H1 (cell line): ENCODE measurements around the gene TMEM115. TPM values are rescaled to one million over a fixed set of nuclear protein-coding genes. Genes with fewer than 3 reads are reported as not detected.

ENCODE experiments used
- CTCF ChIA-PET: fragments of 300-600 bp; sonication (Branson Sonifier 250); formaldehyde crosslinking; loops from one replicate; lab custom pipeline; 2021; ENCODE audit not compliant: partially characterized antibody; lab: Charles Lee
- POLR2A ChIA-PET: fragments of 300-600 bp; sonication (Branson Sonifier 250); formaldehyde crosslinking; loops from one replicate; lab custom pipeline; 2021; ENCODE audit warnings: inconsistent platforms; ENCODE audit not compliant: partially characterized antibody; lab: Charles Lee
- DNase-seq, 2 experiments: peaks; one replicate each; pipeline versions ENCODE4 v3.0.0 to v3.0.0-alpha.2; 2010 to 2022; ENCODE audit warnings: low spot score in 2 of 2, low read depth in 1 of 2, mixed read lengths in 1 of 2
- FAIRE-seq: peaks from 2 replicates; lab custom pipeline; 2011; peaks lifted over from hg19 to GRCh38; lab: Jason Lieb, UNC
- H2AFZ ChIP-seq: 2 replicates; pipeline ENCODE4 v1.8.1; 2012; ENCODE audit warnings: low read length, inconsistent platforms
- H2AK5ac ChIP-seq: 2 replicates; pipeline ENCODE4 v1.6.1; 2013; ENCODE audit warnings: low read depth, low read length
- H2BK120ac ChIP-seq: replicated peaks from 2 replicates; pipeline ENCODE3; 2013; ENCODE audit warnings: low read depth, low read length, inconsistent platforms
- H2BK12ac ChIP-seq: 2 replicates; pipeline ENCODE4 v1.6.1; 2013; ENCODE audit warnings: low read depth, low read length
- H2BK15ac ChIP-seq: 2 replicates; pipeline ENCODE4 v1.6.1; 2013; ENCODE audit warnings: low read length
- H2BK20ac ChIP-seq: 2 replicates; pipeline ENCODE4 v1.6.1; 2013; ENCODE audit warnings: low read length
- H2BK5ac ChIP-seq: 2 replicates; pipeline ENCODE4 v1.6.1; 2013; ENCODE audit warnings: low read depth, low read length
- H3K14ac ChIP-seq: 2 replicates; pipeline ENCODE4 v1.6.1; 2013; ENCODE audit warnings: inconsistent platforms; ENCODE audit not compliant: insufficient read length
- H3K18ac ChIP-seq: 2 replicates; pipeline ENCODE4 v1.6.1; 2013; ENCODE audit warnings: low read length; ENCODE audit errors: extremely low read depth
- H3K23ac ChIP-seq: 2 replicates; pipeline ENCODE4 v1.6.1; 2013; ENCODE audit warnings: inconsistent platforms; ENCODE audit not compliant: insufficient read length
- H3K23me2 ChIP-seq: 2 replicates; pipeline ENCODE4 v1.6.1; 2013; ENCODE audit warnings: low read depth, low read length
- H3K27ac ChIP-seq: 2 replicates; pipeline ENCODE4 v1.6.1; 2011; ENCODE audit warnings: low read depth, low read length, inconsistent platforms
- H3K27me3 ChIP-seq, 4 experiments: replicated peaks in 1 of 4; 1 replicate in 1 of 4; 2 replicates in 3 of 4; pipeline versions ENCODE4 v1.6.1 to v1.8.1; 2011 to 2013; ENCODE audit warnings: low read length in 3 of 4, mild to moderate bottlenecking in 3 of 4, inconsistent platforms in 2 of 4, mixed read lengths in 2 of 4, moderate library complexity in 1 of 4; ENCODE audit not compliant: control insufficient read depth in 3 of 4, insufficient read depth in 3 of 4; ENCODE audit errors: extremely low read depth in 1 of 4
- H3K36me3 ChIP-seq, 4 experiments: 2 replicates each; pipeline versions ENCODE4 v1.6.1 to v1.8.1; 2011 to 2013; ENCODE audit warnings: mild to moderate bottlenecking in 4 of 4, low read length in 3 of 4, moderate library complexity in 2 of 4, control low read depth in 1 of 4, inconsistent platforms in 1 of 4; ENCODE audit not compliant: insufficient read depth in 4 of 4, control insufficient read depth in 2 of 4
- H3K4ac ChIP-seq: replicated peaks from 2 replicates; pipeline ENCODE3; 2013; ENCODE audit warnings: low read length, low read depth, mixed read lengths, inconsistent platforms; ENCODE audit not compliant: insufficient read length
- H3K4me1 ChIP-seq, 4 experiments: replicated peaks in 1 of 4; 1 replicate in 1 of 4; 2 replicates in 3 of 4; pipeline versions ENCODE4 v1.6.1 to v1.8.1; 2011 to 2013; ENCODE audit warnings: low read length in 3 of 4, inconsistent platforms in 2 of 4, mixed read lengths in 1 of 4; ENCODE audit not compliant: insufficient read depth in 4 of 4, control insufficient read depth in 3 of 4
- H3K4me2 ChIP-seq, 2 experiments: 2 replicates each; pipeline versions ENCODE4 v1.6.1 to v1.8.1; 2011 to 2013; ENCODE audit warnings: low read depth in 2 of 2, low read length in 2 of 2, control low read depth in 1 of 2, inconsistent platforms in 1 of 2, mild to moderate bottlenecking in 1 of 2; ENCODE audit not compliant: insufficient read depth in 1 of 2
- H3K4me3 ChIP-seq, 4 experiments: fragments of 200-600, 300-600 bp in 1 of 4; sonication (generic), shearing (Covaris generic), sonication (Bioruptor Twin) in 1 of 4; 2 replicates each; pipeline versions ENCODE4 v1.5.1 to v1.8.1; 2011 to 2016; ENCODE audit warnings: low read length in 4 of 4, low read depth in 3 of 4, control low read depth in 2 of 4, inconsistent platforms in 2 of 4, mild to moderate bottlenecking in 2 of 4, mixed read lengths in 1 of 4, moderate library complexity in 1 of 4; ENCODE audit not compliant: insufficient read depth in 2 of 4; ENCODE audit errors: extremely low read depth in 1 of 4
- H3K56ac ChIP-seq: replicated peaks from 2 replicates; pipeline ENCODE3; 2013; ENCODE audit warnings: low read depth, mild to moderate bottlenecking, mixed read lengths, low read length, inconsistent platforms; ENCODE audit not compliant: insufficient read length
- H3K79me1 ChIP-seq: 2 replicates; pipeline ENCODE4 v1.6.1; 2013; ENCODE audit warnings: low read depth, low read length, control low read depth
- H3K79me2 ChIP-seq, 2 experiments: 2 replicates each; pipeline versions ENCODE4 v1.6.1 to v1.8.1; 2012 to 2013; ENCODE audit warnings: low read length in 2 of 2, mild to moderate bottlenecking in 2 of 2, inconsistent platforms in 1 of 2; ENCODE audit not compliant: insufficient read depth in 2 of 2, control insufficient read depth in 1 of 2
- H3K9ac ChIP-seq, 4 experiments: replicated peaks in 1 of 4; 1 replicate in 1 of 4; 2 replicates in 3 of 4; pipeline versions ENCODE4 v1.6.1 to v1.8.1; 2011 to 2013; ENCODE audit warnings: low read depth in 3 of 4, low read length in 3 of 4, control low read depth in 2 of 4, mild to moderate bottlenecking in 2 of 4, moderate library complexity in 2 of 4, inconsistent platforms in 1 of 4; ENCODE audit errors: extremely low read depth in 1 of 4
- H3K9me3 ChIP-seq, 2 experiments: 2 replicates each; pipeline versions ENCODE4 v1.6.1 to v1.8.1; 2012 to 2013; ENCODE audit warnings: mild to moderate bottlenecking in 2 of 2, moderate library complexity in 2 of 2, control low read depth in 1 of 2, inconsistent platforms in 1 of 2, low read depth in 1 of 2, low read length in 1 of 2, mixed read lengths in 1 of 2; ENCODE audit not compliant: insufficient read depth in 2 of 2
- H4K20me1 ChIP-seq, 2 experiments: replicated peaks in 1 of 2; 2 replicates each; pipeline versions ENCODE3 to v1.8.1; 2011 to 2013; ENCODE audit warnings: inconsistent platforms in 2 of 2, low read length in 2 of 2, mild to moderate bottlenecking in 1 of 2; ENCODE audit not compliant: insufficient read depth in 2 of 2, control insufficient read depth in 1 of 2
- H4K5ac ChIP-seq: 2 replicates; pipeline ENCODE4 v1.6.1; 2013; ENCODE audit warnings: low read length, low read depth, mixed read lengths, inconsistent platforms; ENCODE audit not compliant: insufficient read length
- H4K8ac ChIP-seq: 2 replicates; pipeline ENCODE4 v1.8.0; 2013; ENCODE audit warnings: mild to moderate bottlenecking, moderate library complexity, low read length, inconsistent platforms; ENCODE audit not compliant: insufficient read depth; ENCODE audit errors: extremely low read depth
- H4K91ac ChIP-seq: replicated peaks from 2 replicates; pipeline ENCODE3; 2013; ENCODE audit warnings: low read length, mixed read lengths, inconsistent platforms; ENCODE audit not compliant: insufficient read length
- TAF1 ChIP-seq: IDR thresholded peaks from 2 replicates; pipeline ENCODE4 v1.6.1; 2011; ENCODE audit warnings: mild to moderate bottlenecking, low read depth, low read length
- TCF12 ChIP-seq: IDR thresholded peaks from 2 replicates; pipeline ENCODE4 v1.6.1; 2011; ENCODE audit warnings: low read depth, mild to moderate bottlenecking, low read length
- WGBS, 2 experiments: shearing (Covaris generic) in 1 of 2; methylation state at CpG; one replicate each; pipeline versions ENCODE4 v1.1.6 to v1.1.7; 2013 to 2015; ENCODE audit warnings: low lambda C conversion rate in 2 of 2, mixed read lengths in 2 of 2, inconsistent platforms in 1 of 2, low coverage in 1 of 2, missing lambda C conversion rate in 1 of 2; ENCODE audit not compliant: insufficient replicate concordance in 2 of 2, insufficient coverage in 1 of 2, insufficient read length in 1 of 2; ENCODE audit errors: extremely low coverage in 1 of 2, missing lambda C conversion rate in 1 of 2; 5-methylcytosine and 5-hydroxymethylcytosine counted together
- polyA plus RNA-seq, 7 experiments: library from polyadenylated mRNA; depleted of rRNA in 3 of 7; stranded (reverse) in 5 of 7; unstranded in 2 of 7; fragments of >200 nt in 5 of 7; fragments of 200-250 nt in 2 of 7; gene quantifications; 1 replicate in 5 of 7; 2 replicates in 1 of 7; 4 replicates in 1 of 7; pipeline versions ENCODE4 v1.2.1 to v1.2.3, GENCODE V29; 2011 to 2013; ENCODE audit warnings: missing spikeins in 2 of 7, mixed read lengths in 2 of 7
- total RNA-seq: library from RNA; stranded (reverse); fragmentation: NEBNext Ultra II Directional; extraction: Animal tissue kit (Norgen Biotek cat#: 25700); gene quantifications from 2 replicates; pipeline ENCODE4 v1.2.1, GENCODE V29; 2021

TMEM115 gene
- total and polyA plus RNA-seq, 2 of the 8 experiments (the other 6 are each of a cell fraction or from before 2014, with no cell fraction given): 25.4 to 32.4 TPM

GRCh38 chr3:50341996-50342650 lies 17.2 kb downstream of the TMEM115 start:
- CTCF ChIA-PET: interaction anchor here (0.6 to 10.0 kb wide), 13 partner anchors 12 to 209 kb away, joined by 3 to 84 read pairs (median 4); no protein-coding TSS in a partner anchor
- FAIRE-seq: no peak
- no peak overlapping the region for H3K23ac ChIP-seq
- 93% methylated on average over 12 of the region's 13 CpGs; no CpG with 5 or more reads in 1 of the 2 experiments for WGBS, 2 experiments
- H2BK15ac ChIP-seq: peak overlapping the region; percentile 72; the same call in 1 of the 2 replicates
- H2AK5ac ChIP-seq: no peak overlapping the region
- no peak overlapping the region for H3K27ac ChIP-seq
- no peak overlapping the region for H2BK120ac ChIP-seq
- no peaks in the 10 kb centered on the region for H3K79me1 ChIP-seq
- DNase-seq: no peak
- H4K8ac ChIP-seq: no peak overlapping the region
- H3K56ac ChIP-seq: no peak overlapping the region
- H3K4ac ChIP-seq: no peak overlapping the region
- H3K23me2 ChIP-seq: peaks cover 19% of the 10 kb centered on the region; the same call in 1 of the 2 replicates
- no peak overlapping the region for H3K18ac ChIP-seq
- H4K5ac ChIP-seq: no peak overlapping the region
- H4K91ac ChIP-seq: no peak overlapping the region
- TF ChIP-seq TCF12 (no peak), TAF1 (no peak)
- TF ChIP-seq, all 59 proteins: peak for 0
- peaks cover 23 to 70% (median 56%) of the 10 kb centered on the region in 4 experiments for H3K27me3 ChIP-seq
- H3K9ac ChIP-seq: no peak overlapping the region
- no peaks in the 10 kb centered on the region for H3K9me3 ChIP-seq
- POLR2A ChIA-PET: interaction anchor here (1.5 to 3.3 kb wide), 2 partner anchors 11 to 13 kb away, joined by 3 to 17 read pairs; partner anchors contain the start of gene TUSC2
- 0 out of 2 replicates have a peak overlapping the region, but pooled peaks have one; percentile 21 for H2BK20ac ChIP-seq
- no peak overlapping the region for H2BK5ac ChIP-seq
- no peak overlapping the region for H2AFZ ChIP-seq
- no peaks in the 10 kb centered on the region for H3K79me2 ChIP-seq
- no peak overlapping the region for H3K4me3 ChIP-seq
- peaks cover 0 to 19% (median 14%) of the 10 kb centered on the region in 4 experiments; a peak in 5 of 7 replicates for H3K4me1 ChIP-seq
- H4K20me1 ChIP-seq: peaks cover 0 to 3% of the 10 kb centered on the region in 2 experiments
- H3K4me2 ChIP-seq: no peak overlapping the region
- H3K36me3 ChIP-seq: no peaks in the 10 kb centered on the region
- no peak overlapping the region for H3K14ac ChIP-seq
- peak overlapping the region; percentile 68; the same call in 1 of the 2 replicates for H2BK12ac ChIP-seq
